Right lobe of liver (tissue), 4 donors: Measurements from ENCODE around the gene METTL5.

ENCODE experiments used
- CTCF ChIP-seq, 4 donors: fragments of 200-600 bp in 3 of 4; fragments of 450-650 bp in 1 of 4; IDR thresholded peaks; one replicate each; pipeline versions ENCODE4 v1.5.1 to v1.8.0; 2016 to 2022; ENCODE audit warnings: antibody characterized with exemption in 4 of 4, mild to moderate bottlenecking in 2 of 4
- POLR2A ChIP-seq: fragments of 450-650 bp; IDR thresholded peaks from one replicate; pipeline ENCODE4 v1.6.1; 2017; ENCODE audit warnings: antibody characterized with exemption, mild to moderate bottlenecking
- donor health status: DM: no; HTN: no; CAD: no.
- donor health status: DM: no; HTN: no; CAD: no.
- donor health status: DM: no; HTN: yes; CAD: no.

- TF ChIP-seq POLR2A, result no peak
- no peak for TF ChIP-seq CTCF (IDR thresholded peaks at IDR 0.05)
Measured at GRCh38 chr2:169776252-169776761, 48.4 kb downstream of the METTL5 start.
